Measurements from ENCODE around the gene MGRN1.

DNA sequence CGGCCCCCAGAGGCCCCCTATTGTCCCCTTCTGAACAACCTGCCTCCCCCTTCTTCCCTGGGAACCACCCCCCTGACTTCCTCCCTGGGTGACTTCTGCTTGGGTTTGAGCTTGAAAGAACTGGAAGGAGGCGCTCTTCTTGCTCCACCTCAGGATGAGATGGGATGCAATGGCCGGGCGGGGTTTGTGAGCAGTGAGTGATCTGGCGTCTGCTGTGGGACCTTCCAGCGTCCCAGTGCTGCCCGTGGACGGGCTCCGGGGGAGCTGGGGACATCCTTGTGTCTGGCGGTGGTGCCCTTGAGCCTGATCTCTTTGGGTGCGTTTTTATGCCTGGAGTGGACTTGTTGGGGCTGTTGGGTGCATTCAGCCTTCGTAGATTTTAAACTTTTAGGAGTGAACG lies 11.6 kb downstream of the MGRN1 start:
- TF ChIP-seq POLR2AphosphoS5 (IDR thresholded peaks at IDR 0.05; ENCODE audit: low read depth, low read length) (no peak), TAF1 (IDR thresholded peaks at IDR 0.05; ENCODE audit: borderline replicate concordance, insufficient read depth, low read length) (no peak)
